ENCODE measurements around the gene SLC38A7.
"Not testable (repeated sequence)": the region's sequence is repeated elsewhere in the genome, so short reads cannot be mapped to it uniquely, and the experiment has no call there.

Gene SLC38A7

DNA sequence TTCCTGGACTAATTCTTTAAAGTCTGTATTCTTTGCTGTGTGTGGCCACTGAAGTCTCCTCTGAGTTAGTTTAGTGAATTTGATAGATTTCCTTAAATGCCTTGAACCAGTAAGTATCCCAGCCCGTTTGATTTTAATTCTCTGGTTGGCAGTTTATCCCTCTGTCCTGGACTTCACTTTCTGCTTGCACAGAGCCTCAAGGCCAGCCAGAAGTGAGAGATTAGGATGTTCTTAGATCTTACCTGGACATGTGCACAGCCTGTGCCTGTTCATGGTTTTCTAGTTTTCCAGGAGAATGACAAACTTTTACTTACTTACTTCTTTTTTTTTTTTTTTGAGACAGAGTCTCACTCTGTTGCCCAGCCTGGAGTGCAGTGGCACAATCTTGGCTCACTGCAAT is 10.8 kb upstream of the SLC38A7 start:
- Mint-ChIP-seq H3K9me3 (peaks cover 9% of the 10 kb centered on the region), H3K27ac (no peak overlapping the region), H3K27me3 (peaks cover 2% of the 10 kb centered on the region), H3K4me3 (no peak overlapping the region), H3K4me1 (peaks cover 3% of the 10 kb centered on the region), H3K36me3 (ENCODE audit: low read depth) (peaks cover 2% of the 10 kb centered on the region)
- DNase-seq = no peak
- no peak for ATAC-seq

DNA sequence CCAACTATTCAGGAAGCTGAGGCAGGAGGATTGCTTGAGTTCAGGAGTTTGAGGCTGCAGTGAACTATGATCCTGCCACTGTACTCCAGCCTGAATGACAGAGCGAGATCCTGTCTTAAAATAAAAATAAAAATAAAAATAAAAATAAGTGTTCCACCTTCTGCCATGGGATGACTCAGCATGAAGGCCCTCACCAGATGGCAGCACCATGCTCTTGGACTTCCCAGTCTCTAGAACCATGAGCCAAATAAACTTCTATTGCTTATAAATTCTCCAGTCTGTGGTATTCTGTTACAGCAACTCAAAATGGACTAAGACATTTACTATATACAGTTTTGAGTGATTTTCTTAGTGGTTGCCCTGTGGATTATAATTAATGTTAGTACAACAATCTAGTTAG is 7.9 kb upstream of the SLC38A7 start:
- Mint-ChIP-seq H3K27ac (no peak overlapping the region), H3K9me3 (peaks cover 9% of the 10 kb centered on the region), H3K4me3 (no peak overlapping the region), H3K36me3 (ENCODE audit: low read depth) (peaks cover 2% of the 10 kb centered on the region), H3K4me1 (no peaks in the 10 kb centered on the region), H3K27me3 (peaks cover 6% of the 10 kb centered on the region)
- no peak for DNase-seq
- no peak for ATAC-seq

DNA sequence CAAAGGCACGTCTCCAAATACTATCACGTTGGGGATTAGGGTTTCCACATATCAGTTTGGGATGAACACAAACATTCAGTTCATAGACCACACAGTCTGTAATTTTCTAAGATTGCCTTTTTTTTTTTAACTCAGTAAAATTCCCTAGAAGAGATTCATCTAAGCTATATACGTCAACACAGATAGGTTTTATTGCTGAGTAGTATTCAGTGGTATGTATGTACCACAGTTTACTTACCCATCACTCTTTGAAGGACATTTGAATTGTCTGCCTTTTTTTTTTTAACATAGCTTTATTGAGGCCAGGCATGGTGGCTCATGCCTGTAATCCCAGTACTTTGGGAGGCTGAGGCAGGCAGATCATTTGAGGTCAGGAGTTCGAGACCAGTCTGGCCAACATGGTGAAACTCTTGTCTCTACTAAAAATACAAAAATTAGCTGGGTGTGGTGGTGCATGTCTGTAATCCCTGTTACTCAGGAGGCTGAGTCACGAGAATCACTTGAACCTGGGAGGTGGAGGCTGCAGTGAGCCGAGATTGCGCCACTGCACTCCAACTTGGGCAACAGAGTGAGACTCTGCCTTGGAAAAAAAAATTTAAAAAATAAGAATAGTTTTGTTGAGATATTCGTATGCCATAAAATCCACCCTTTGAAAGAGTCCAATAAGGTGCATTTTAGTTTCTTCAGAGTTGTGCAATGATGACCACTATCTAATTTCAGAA is 2.6 kb upstream of the SLC38A7 start:
- H3K4me3 Mint-ChIP-seq; H3K27me3 Mint-ChIP-seq; DNase-seq; H3K9me3 Mint-ChIP-seq; H3K27ac Mint-ChIP-seq; ATAC-seq; H3K36me3 Mint-ChIP-seq (ENCODE audit: low read depth): not testable (repeated sequence)
- H3K4me1 Mint-ChIP-seq = peaks cover 15% of the 10 kb centered on the region

GRCh38 chr16:58685084-58685449 is 497 bp upstream of the SLC38A7 start:
- DNase-seq (no peak), ATAC-seq (no peak)
- Mint-ChIP-seq H3K9me3 (no peaks in the 10 kb centered on the region), H3K27ac (no peak overlapping the region), H3K4me1 (peaks cover 15% of the 10 kb centered on the region), H3K36me3 (ENCODE audit: low read depth) (no peaks in the 10 kb centered on the region), H3K27me3 (peaks cover 4% of the 10 kb centered on the region), H3K4me3 (peak overlapping the region; percentile 87)

- H3K4me3 Mint-ChIP-seq = peak overlapping the region; percentile 87
- peak overlapping the region; percentile 60 for H3K27ac Mint-ChIP-seq
- peaks cover 15% of the 10 kb centered on the region for H3K4me1 Mint-ChIP-seq
- H3K9me3 Mint-ChIP-seq = no peaks in the 10 kb centered on the region
- no peaks in the 10 kb centered on the region for H3K36me3 Mint-ChIP-seq (ENCODE audit: low read depth)
- ATAC-seq (no peak), DNase-seq (no peak)
- no peaks in the 10 kb centered on the region for H3K27me3 Mint-ChIP-seq
Measured at GRCh38 chr16:58684001-58684353, 593 bp downstream of the SLC38A7 start.

GRCh38 chr16:58679763-58680162 is 4.8 kb downstream of the SLC38A7 start:
- Mint-ChIP-seq H3K4me1 (peaks cover 13% of the 10 kb centered on the region), H3K27ac (no peak overlapping the region), H3K4me3 (no peak overlapping the region), H3K9me3 (no peaks in the 10 kb centered on the region), H3K36me3 (ENCODE audit: low read depth) (no peaks in the 10 kb centered on the region), H3K27me3 (no peaks in the 10 kb centered on the region)
- DNase-seq (no peak), ATAC-seq (no peak)

- H3K9me3 Mint-ChIP-seq = no peaks in the 10 kb centered on the region
- H3K4me3 Mint-ChIP-seq = no peak overlapping the region
- H3K27ac Mint-ChIP-seq = no peak overlapping the region
- peaks cover 7% of the 10 kb centered on the region for H3K4me1 Mint-ChIP-seq
- no peak for ATAC-seq
- no peak for DNase-seq
- H3K36me3 Mint-ChIP-seq (ENCODE audit: low read depth) = no peaks in the 10 kb centered on the region
- H3K27me3 Mint-ChIP-seq = no peaks in the 10 kb centered on the region
Measured at GRCh38 chr16:58678716-58679115, 5.9 kb downstream of the SLC38A7 start.

DNA sequence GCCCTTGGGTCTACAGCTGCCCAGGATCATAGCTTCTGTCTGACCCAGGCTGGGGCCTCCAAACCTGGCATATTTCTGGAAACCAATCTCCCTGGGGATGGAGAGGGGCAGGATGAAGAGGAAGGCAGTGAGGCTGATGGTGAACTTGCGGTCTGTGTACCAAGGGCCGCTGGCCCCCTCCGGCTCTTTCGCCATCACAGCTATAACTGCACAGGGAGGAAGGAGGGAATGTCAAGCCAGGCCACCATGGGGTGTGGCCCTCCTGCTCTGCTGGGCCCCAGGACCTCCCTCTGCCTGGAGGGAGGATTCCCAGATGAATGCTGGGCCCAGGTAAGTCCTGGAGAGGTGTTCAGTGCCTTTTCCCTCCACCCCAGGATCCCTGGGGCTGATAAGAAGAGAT is 6.3 kb downstream of the SLC38A7 start:
- Mint-ChIP-seq H3K4me1 (peaks cover 3% of the 10 kb centered on the region), H3K27ac (no peak overlapping the region), H3K27me3 (no peaks in the 10 kb centered on the region), H3K36me3 (ENCODE audit: low read depth) (no peaks in the 10 kb centered on the region), H3K9me3 (no peaks in the 10 kb centered on the region), H3K4me3 (no peak overlapping the region)
- DNase-seq = no peak
- no peak for ATAC-seq

- H3K27ac Mint-ChIP-seq = no peak overlapping the region
- no peaks in the 10 kb centered on the region for H3K27me3 Mint-ChIP-seq
- H3K36me3 Mint-ChIP-seq (ENCODE audit: low read depth) = peaks cover 4% of the 10 kb centered on the region
- no peak overlapping the region for H3K4me3 Mint-ChIP-seq
- no peak for ATAC-seq
- no peak for DNase-seq
- H3K9me3 Mint-ChIP-seq = no peaks in the 10 kb centered on the region
- no peaks in the 10 kb centered on the region for H3K4me1 Mint-ChIP-seq
Measured at GRCh38 chr16:58670946-58671583, 13.5 kb downstream of the SLC38A7 start.

DNA sequence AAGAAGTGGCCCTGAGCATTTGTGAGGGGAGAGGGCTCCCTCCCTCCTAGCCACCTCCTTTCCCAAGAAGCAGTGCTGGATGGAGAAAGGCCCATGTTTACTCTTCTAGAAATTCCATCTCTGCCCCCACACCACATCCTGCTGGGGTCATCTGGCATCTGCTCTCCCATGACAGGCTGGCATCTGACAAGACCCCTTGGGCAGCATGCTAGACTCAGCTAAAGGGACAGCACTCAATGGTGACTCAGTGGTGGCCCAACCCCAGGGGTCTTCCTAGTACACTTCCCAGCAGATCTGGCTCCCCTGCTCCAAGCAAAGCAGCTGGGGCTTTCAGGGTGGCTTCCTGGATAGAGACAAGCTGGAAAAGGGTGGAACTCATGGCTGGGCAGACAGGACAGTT is 14.4 kb downstream of the SLC38A7 start:
- Mint-ChIP-seq H3K9me3 (no peaks in the 10 kb centered on the region), H3K27ac (no peak overlapping the region), H3K4me3 (no peak overlapping the region), H3K36me3 (ENCODE audit: low read depth) (peaks cover 4% of the 10 kb centered on the region), H3K27me3 (no peaks in the 10 kb centered on the region), H3K4me1 (no peaks in the 10 kb centered on the region)
- DNase-seq (no peak), ATAC-seq (no peak)

DNA sequence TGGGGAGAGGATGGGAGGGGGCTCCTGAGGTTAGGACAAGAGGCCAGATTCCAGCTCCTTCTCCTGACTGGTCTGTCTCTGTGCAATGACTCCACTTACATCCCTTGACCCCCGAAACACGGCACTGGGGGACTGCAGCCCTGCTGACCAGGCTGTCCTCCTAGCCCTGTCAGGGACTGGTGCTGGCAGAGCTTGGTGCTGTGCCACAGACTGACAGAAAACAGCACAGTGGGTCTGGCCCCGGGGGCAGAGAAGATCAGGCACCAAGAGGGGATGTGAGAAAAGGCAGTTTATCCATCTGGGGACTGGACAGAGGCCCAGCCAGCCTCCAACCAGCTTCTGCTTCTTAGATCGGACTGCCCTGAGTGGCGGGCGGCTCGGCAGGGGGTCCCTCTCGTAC is 19.4 kb downstream of the SLC38A7 start:
- peaks cover 4% of the 10 kb centered on the region for H3K36me3 Mint-ChIP-seq (ENCODE audit: low read depth)
- H3K4me3 Mint-ChIP-seq = no peak overlapping the region
- H3K27ac Mint-ChIP-seq = no peak overlapping the region
- H3K27me3 Mint-ChIP-seq = peaks cover 3% of the 10 kb centered on the region
- H3K4me1 Mint-ChIP-seq = no peaks in the 10 kb centered on the region
- no peaks in the 10 kb centered on the region for H3K9me3 Mint-ChIP-seq
- DNase-seq (no peak), ATAC-seq (no peak)

GRCh38 chr16:58661199-58661830 is 23.3 kb downstream of the SLC38A7 start:
- Mint-ChIP-seq H3K9me3 (no peaks in the 10 kb centered on the region), H3K4me1 (no peaks in the 10 kb centered on the region), H3K4me3 (no peak overlapping the region), H3K27ac (no peak overlapping the region), H3K27me3 (peaks cover 3% of the 10 kb centered on the region), H3K36me3 (ENCODE audit: low read depth) (no peaks in the 10 kb centered on the region)
- no peak for DNase-seq
- peak; percentile 75 for ATAC-seq

DNA sequence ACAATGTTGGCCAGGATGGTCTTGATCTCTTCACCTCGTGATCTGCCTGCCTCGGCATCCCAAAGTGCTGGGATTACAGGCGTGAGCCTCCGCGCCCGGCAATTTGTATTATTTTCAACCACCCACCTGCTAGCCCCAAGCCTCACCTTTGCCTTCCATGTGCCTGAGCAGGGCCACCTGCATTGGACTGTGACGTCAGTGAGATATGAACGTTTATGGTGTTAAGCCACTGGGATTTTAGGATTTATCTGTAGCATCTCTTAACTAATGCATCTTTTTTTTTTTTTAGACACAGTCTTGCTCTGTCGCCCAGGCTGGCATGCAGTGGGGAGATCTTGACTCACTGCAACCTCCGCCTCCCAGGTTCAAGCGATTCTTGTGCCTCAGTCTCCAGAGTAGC is 24.7 kb downstream of the SLC38A7 start:
- H3K4me3 Mint-ChIP-seq; DNase-seq; H3K9me3 Mint-ChIP-seq; H3K36me3 Mint-ChIP-seq (ENCODE audit: low read depth); H3K4me1 Mint-ChIP-seq; ATAC-seq; H3K27me3 Mint-ChIP-seq; H3K27ac Mint-ChIP-seq: not testable (repeated sequence)

DNA sequence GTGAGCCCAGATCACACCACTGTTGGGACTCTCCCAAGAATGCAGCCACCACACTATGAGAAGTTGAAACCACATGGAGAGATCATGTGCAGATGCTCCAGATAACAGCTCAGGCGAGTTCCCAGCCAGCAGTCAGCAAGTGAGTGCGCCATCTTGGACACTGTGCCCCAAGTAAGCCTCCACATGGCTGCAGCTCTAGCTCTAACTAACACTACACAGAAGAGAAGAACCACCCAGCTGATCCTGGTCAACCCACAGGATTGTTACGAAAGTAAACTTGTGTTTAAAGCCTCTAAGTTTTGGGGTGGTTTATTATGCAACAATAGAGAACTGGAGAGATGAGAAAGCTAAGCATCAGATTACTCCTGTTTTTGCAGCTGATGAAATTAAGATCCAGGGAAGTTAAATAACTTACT is 25.8 kb downstream of the SLC38A7 start:
- Mint-ChIP-seq H3K27ac (no peak overlapping the region), H3K27me3 (peaks cover 3% of the 10 kb centered on the region), H3K4me1 (no peaks in the 10 kb centered on the region), H3K4me3 (no peak overlapping the region), H3K9me3 (no peaks in the 10 kb centered on the region), H3K36me3 (ENCODE audit: low read depth) (no peaks in the 10 kb centered on the region)
- ATAC-seq (no peak), DNase-seq (no peak)

DNA sequence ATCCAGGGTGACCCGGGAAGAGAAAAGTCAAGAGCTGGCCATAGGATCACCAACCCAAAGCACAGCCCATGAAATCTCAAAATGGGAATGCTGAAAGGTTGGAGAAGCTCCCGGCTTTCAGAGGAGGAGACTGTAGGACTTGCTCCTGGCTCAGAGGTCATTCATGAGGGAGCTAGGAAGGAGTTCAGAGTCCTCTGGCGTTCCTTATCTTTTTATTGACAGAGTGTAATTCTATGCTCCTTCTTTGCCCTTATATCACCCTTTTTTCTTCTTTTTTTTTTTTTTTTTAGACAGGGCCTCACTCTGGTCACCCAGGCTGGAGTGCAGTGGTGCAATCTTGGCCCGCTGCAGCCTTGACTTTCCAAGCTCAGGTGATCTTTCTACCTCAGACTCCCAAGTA is 27.7 kb downstream of the SLC38A7 start:
- Mint-ChIP-seq H3K9me3 (no peaks in the 10 kb centered on the region), H3K4me1 (no peaks in the 10 kb centered on the region), H3K4me3 (no peak overlapping the region), H3K27me3 (peaks cover 3% of the 10 kb centered on the region), H3K27ac (no peak overlapping the region), H3K36me3 (ENCODE audit: low read depth) (no peaks in the 10 kb centered on the region)
- DNase-seq = no peak
- no peak for ATAC-seq
